SK-N-MC (cell line): Measurements from ENCODE around the gene METTL17.

ENCODE experiments used
- DNase-seq: peaks from one replicate; pipeline ENCODE4 v3.0.0-alpha.2; 2011; ENCODE audit warnings: low read depth, low spot score
- H3K27ac ChIP-seq: fragments of 200-600 bp; sonication (generic); 2 replicates; pipeline ENCODE4 v1.5.1; 2016; ENCODE audit warnings: mixed run types
- H3K36me3 ChIP-seq: fragments of 200-600 bp; sonication (generic); 2 replicates; pipeline ENCODE4 v1.6.1; 2017; ENCODE audit warnings: antibody characterized with exemption, low read length, mixed read lengths; ENCODE audit not compliant: insufficient read depth
- H3K4me3 ChIP-seq: fragments of 200-600 bp; sonication (generic); 2 replicates; pipeline ENCODE4 v1.5.1; 2016
- H3K9ac ChIP-seq: fragments of 200-600 bp; sonication (generic); 2 replicates; pipeline ENCODE4 v1.8.0; 2017; ENCODE audit warnings: mixed run types, mixed read lengths; ENCODE audit not compliant: insufficient read length
- H3K9me3 ChIP-seq: fragments of 200-600 bp; sonication (generic); 2 replicates; pipeline ENCODE4 v1.6.1; 2017; ENCODE audit warnings: low read depth, mild to moderate bottlenecking, antibody characterized with exemption, low read length, moderate library complexity, mixed read lengths
- EZH2 ChIP-seq: fragments of 200-600 bp; sonication (generic); IDR thresholded peaks from one replicate; pipeline ENCODE4 v1.6.1; 2017; ENCODE audit warnings: antibody characterized with exemption
- FOXP2 ChIP-seq: optimal IDR thresholded peaks from 2 replicates; pipeline ENCODE3; 2011; ENCODE audit warnings: mild to moderate bottlenecking, moderate library complexity; ENCODE audit not compliant: insufficient read depth; ENCODE audit errors: extremely low read length, control extremely low read depth
- POLR2AphosphoS5 ChIP-seq: IDR thresholded peaks from 2 replicates; pipeline ENCODE4 v1.6.1; 2012; ENCODE audit warnings: mild to moderate bottlenecking, low read depth, low read length, borderline replicate concordance

Gene METTL17

GRCh38 chr14:21042918-21043317, 53.1 kb downstream of the METTL17 start:
- H3K9me3 ChIP-seq: no peaks in the 10 kb centered on the region
- no peak overlapping the region for H3K9ac ChIP-seq
- TF ChIP-seq EZH2 (no peak), POLR2AphosphoS5 (no peak), FOXP2 (no peak)
- no peak overlapping the region for H3K4me3 ChIP-seq
- H3K36me3 ChIP-seq: no peaks in the 10 kb centered on the region
- no peak for DNase-seq
- H3K27ac ChIP-seq: no peak overlapping the region

- no peak overlapping the region for H3K27ac ChIP-seq
- no peaks in the 10 kb centered on the region for H3K36me3 ChIP-seq
- no peaks in the 10 kb centered on the region for H3K9me3 ChIP-seq
- H3K4me3 ChIP-seq: no peak overlapping the region
- H3K9ac ChIP-seq: no peak overlapping the region
- TF ChIP-seq EZH2: no peak
- TF ChIP-seq POLR2AphosphoS5: no peak
- no peak for TF ChIP-seq FOXP2
- no peak for DNase-seq
These were observed 53.7 kb downstream of the METTL17 start for GRCh38 chr14:21043387-21043973.

GRCh38 chr14:21043974-21044618, 54.3 kb downstream of the METTL17 start:
- no peak overlapping the region for H3K9ac ChIP-seq
- DNase-seq: no peak
- H3K4me3 ChIP-seq: no peak overlapping the region
- no peak for TF ChIP-seq FOXP2
- no peak for TF ChIP-seq POLR2AphosphoS5
- TF ChIP-seq EZH2: no peak
- no peak overlapping the region for H3K27ac ChIP-seq
- H3K9me3 ChIP-seq: no peaks in the 10 kb centered on the region
- H3K36me3 ChIP-seq: no peaks in the 10 kb centered on the region
